Measurements from ENCODE around the gene HSPB8. TPM values are rescaled to one million over a fixed set of nuclear protein-coding genes. Genes with fewer than 3 reads are reported as not detected.

The HSPB8 gene
- total RNA-seq, 1 experiment from 2014 or later, result 22.3 TPM

DNA sequence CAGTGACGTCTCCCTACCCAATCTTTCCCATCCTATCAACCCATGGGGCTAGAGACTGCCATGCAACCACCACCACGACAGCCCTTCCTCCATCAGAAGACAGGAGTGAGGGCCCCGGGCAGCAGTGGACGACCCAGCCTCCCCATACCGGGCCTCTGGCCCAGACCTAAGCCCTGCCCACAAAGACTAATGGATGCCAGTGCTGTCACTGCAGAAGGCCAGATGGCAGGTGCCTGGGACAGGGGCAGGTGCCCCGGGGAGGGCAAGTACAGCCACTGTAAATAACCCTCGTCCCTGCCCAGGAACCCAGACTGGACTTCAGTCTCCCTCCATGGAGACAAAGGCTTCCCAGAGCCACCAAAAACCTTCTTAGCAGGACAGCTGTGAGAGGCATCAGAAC, 20.3 kb upstream of the HSPB8 start:
- no peaks in the 10 kb centered on the region for H3K27me3 ChIP-seq
- H3K4me3 ChIP-seq, result no peak overlapping the region
- DNase-seq, result no peak
- H3K9me3 ChIP-seq, result no peaks in the 10 kb centered on the region
- no peaks in the 10 kb centered on the region for H3K36me3 ChIP-seq

- Histone ChIP-seq H3K27me3 (no peaks in the 10 kb centered on the region), H3K4me3 (no peak overlapping the region), H3K36me3 (no peaks in the 10 kb centered on the region), H3K9me3 (no peaks in the 10 kb centered on the region)
- no peak for DNase-seq
Observed at GRCh38 chr12:119159844-119160243, 18.9 kb upstream of the HSPB8 start.

DNA sequence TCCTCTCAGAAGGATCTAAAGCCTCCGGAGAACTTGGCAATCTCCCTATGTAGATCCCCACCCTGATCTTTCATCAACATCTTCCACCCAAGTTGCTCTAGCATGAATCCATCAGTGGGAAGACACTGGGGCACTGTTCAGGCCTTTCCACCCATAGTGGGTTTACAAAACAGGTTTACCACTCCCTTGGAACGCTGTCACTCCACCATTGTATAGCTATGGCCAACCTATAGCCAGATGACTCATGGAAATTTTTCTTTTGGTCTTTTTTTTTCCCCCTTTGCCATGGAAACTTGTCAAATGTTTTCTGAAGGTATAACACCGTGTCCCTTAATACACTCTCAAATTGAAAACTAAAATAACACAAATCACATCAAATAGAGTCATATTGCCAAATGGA, 10.8 kb upstream of the HSPB8 start:
- H3K36me3 ChIP-seq, result no peaks in the 10 kb centered on the region
- no peak overlapping the region for H3K4me3 ChIP-seq
- DNase-seq, result no peak
- H3K9me3 ChIP-seq, result no peaks in the 10 kb centered on the region
- H3K27me3 ChIP-seq, result no peaks in the 10 kb centered on the region

DNA sequence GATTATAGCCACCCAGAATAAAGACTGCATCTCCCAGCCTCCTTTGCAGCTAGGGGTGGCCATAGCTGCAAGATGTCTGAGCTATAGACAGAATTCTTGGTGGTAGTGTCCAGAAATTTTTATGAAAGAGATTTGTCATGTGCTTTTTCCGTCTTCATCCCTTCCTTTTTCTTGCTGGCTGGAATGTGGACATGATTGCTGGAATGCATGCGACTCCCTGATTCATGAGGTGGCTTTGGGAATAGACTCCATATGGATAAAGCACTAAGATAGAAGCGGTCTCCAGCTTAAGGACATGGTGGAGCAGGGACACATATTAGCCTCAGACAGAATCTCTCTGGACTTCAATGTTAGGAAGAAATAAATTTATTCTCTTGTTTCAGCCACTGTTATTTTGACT, 10.0 kb upstream of the HSPB8 start:
- Histone ChIP-seq H3K9me3 (no peaks in the 10 kb centered on the region), H3K4me3 (no peak overlapping the region), H3K27me3 (no peaks in the 10 kb centered on the region), H3K36me3 (no peaks in the 10 kb centered on the region)
- no peak for DNase-seq

- no peaks in the 10 kb centered on the region for H3K27me3 ChIP-seq
- H3K36me3 ChIP-seq, result no peaks in the 10 kb centered on the region
- no peaks in the 10 kb centered on the region for H3K9me3 ChIP-seq
- DNase-seq, result no peak
- no peak overlapping the region for H3K4me3 ChIP-seq
Observed at GRCh38 chr12:119169150-119169549, 9.6 kb upstream of the HSPB8 start.

DNA sequence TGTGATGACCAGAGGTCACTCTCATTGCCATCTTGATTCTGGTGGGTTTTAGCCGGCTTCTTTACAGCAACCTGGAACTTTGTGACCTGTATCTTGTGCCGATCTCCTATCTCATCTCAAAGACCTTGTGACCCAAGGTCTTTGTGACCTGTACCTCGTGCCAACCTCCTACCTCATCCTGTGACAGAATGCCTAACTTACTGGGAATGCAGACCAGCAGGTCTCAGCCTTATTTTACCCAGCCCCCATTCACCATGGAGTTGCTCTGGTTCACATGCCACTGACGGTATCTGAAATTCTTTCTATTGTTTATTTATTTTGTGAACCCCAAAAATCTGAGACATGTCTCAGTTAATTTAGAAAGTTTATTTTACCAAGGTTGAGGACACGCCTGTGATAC, 7.4 kb upstream of the HSPB8 start:
- no peak for DNase-seq
- Histone ChIP-seq H3K4me3 (no peak overlapping the region), H3K27me3 (no peaks in the 10 kb centered on the region), H3K9me3 (no peaks in the 10 kb centered on the region), H3K36me3 (no peaks in the 10 kb centered on the region)

DNA sequence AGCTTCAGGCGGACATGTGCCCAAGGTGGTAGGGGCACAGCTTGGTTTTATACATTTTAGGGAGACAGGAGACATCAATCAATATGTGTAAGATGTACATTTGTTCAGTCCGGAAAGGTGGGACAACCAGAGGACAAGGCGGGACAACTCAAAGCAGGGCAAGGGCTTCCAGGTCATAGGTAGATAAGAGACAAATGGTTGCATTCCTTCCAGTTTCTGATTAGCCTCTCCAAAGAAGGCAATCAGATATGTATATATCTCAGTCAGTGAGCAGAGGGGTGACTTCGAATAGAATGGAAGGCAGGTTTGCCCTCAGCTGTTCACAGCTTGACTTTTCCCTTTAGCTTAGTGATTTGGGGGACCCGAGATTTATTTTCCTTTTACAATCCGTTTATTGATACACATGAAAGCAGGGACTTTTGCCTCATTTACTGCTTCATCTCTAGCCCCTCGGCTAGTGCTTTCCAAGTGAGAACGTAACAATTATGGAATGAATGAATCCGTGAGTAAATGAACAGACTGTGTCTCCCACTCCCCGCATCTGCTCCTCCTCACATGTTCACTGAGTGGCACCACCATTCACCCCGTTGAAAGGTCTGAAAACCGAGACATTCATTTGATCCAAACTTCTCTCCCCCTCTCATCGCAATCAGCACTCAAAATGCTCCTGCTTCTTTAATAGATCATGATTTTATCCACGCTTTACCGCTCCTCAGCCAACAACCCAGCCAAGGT, 6.9 kb upstream of the HSPB8 start:
- H3K9me3 ChIP-seq, result no peaks in the 10 kb centered on the region
- no peaks in the 10 kb centered on the region for H3K27me3 ChIP-seq
- H3K36me3 ChIP-seq, result no peaks in the 10 kb centered on the region
- DNase-seq, result no peak
- H3K4me3 ChIP-seq, result no peak overlapping the region

GRCh38 chr12:119175081-119175480, 3.6 kb upstream of the HSPB8 start:
- H3K36me3 ChIP-seq, result peaks cover 1% of the 10 kb centered on the region; the same call in 1 of the 2 replicates
- H3K9me3 ChIP-seq, result no peaks in the 10 kb centered on the region
- H3K27me3 ChIP-seq, result no peaks in the 10 kb centered on the region
- no peak overlapping the region for H3K4me3 ChIP-seq
- no peak for DNase-seq

DNA sequence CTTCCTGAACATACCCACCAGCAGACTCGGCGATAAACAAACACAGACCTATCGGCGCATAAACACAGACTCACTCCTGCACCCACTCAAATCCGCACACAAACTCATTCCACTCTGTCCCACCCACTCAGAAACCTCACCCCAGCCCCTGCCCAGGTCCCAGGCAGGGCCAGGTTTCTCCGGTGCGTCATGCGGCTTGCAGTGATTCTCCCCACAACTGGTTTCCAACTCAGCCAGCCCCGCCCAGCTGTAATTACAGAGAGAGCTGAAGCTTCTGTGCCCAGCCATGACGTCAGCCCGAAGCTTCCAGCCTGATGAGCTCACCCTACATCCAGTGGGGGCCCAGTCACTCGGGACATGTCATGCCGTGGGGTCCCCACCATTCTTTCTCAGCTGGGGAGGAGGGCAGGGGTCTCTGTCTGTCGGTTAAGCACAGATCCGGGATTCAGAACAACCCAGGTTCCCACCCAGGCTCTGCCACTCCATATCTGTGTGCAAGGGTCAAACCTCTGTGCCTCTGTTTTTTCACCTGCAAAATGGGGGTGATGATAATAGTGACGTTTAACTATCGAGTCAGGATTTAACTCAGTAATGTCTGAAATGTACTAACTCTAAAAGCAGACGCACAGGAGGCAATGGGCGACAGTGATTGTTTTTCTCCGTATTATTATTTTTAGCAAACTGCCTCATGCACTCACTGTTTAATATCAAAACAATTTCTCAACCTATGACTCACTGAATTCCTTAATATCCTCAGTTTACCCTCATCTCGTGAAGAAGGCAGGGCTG, 2.3 kb upstream of the HSPB8 start:
- peaks cover 14% of the 10 kb centered on the region for H3K36me3 ChIP-seq
- peak overlapping the region; percentile 17; the same call in 1 of the 2 replicates for H3K4me3 ChIP-seq
- H3K9me3 ChIP-seq, result no peaks in the 10 kb centered on the region
- DNase-seq, result peak; percentile 93
- H3K27me3 ChIP-seq, result no peaks in the 10 kb centered on the region

- no peaks in the 10 kb centered on the region for H3K9me3 ChIP-seq
- DNase-seq, result no peak
- peaks cover 19% of the 10 kb centered on the region for H3K36me3 ChIP-seq
- no peak overlapping the region for H3K4me3 ChIP-seq
- H3K27me3 ChIP-seq, result no peaks in the 10 kb centered on the region
Observed at GRCh38 chr12:119177056-119177325, 1.7 kb upstream of the HSPB8 start.

DNA sequence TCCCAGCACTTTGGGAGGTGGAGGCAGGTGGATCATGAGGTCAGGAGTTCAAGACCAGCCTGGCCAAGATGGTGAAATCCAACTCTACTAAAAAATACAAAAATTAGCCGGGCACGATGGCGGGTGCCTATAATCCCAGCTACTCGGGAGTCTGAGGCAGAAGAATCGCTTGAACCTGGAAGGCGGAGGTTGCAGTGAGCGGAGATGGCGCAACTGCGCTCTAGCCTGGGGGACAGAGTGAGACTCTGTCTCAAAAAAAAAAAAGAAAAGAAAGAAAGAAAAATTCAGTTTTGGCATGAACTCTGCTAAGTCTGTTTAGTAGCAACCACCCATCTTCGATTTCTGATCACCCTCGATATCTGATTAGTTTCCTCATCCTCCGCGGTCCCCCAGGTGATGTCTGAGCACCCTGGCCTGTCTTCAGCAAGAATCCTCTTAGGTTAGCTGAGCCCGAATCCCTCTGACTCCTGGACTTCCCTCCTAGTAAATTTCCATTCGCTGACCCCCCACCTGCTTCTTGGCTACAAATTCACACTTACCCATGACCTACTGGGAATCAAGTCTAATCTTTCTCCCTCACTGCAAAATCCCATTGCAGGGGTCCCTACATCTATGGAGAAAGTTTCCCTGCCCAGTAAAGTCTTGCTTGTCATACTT, 879 bp upstream of the HSPB8 start:
- Histone ChIP-seq H3K27me3 (no peaks in the 10 kb centered on the region), H3K36me3 (peaks cover 23% of the 10 kb centered on the region), H3K9me3 (no peaks in the 10 kb centered on the region), H3K4me3 (no peak overlapping the region)
- DNase-seq, result no peak

GRCh38 chr12:119179335-119180021, 747 bp downstream of the HSPB8 start:
- peak; percentile 39 for DNase-seq

GRCh38 chr12:119180380-119181040, 1.8 kb downstream of the HSPB8 start:
- peak overlapping the region; percentile 63 for H3K4me3 ChIP-seq
- DNase-seq, result peak; percentile 76
- peaks cover 32% of the 10 kb centered on the region for H3K36me3 ChIP-seq
- H3K27me3 ChIP-seq, result no peaks in the 10 kb centered on the region
- H3K9me3 ChIP-seq, result no peaks in the 10 kb centered on the region

More at GRCh38 chr12:119179335-119180021, 747 bp downstream of the HSPB8 start:
- Histone ChIP-seq H3K4me3 (peak overlapping the region; percentile 63), H3K36me3 (peaks cover 32% of the 10 kb centered on the region), H3K27me3 (no peaks in the 10 kb centered on the region), H3K9me3 (no peaks in the 10 kb centered on the region)

- no peaks in the 10 kb centered on the region for H3K9me3 ChIP-seq
- H3K27me3 ChIP-seq, result no peaks in the 10 kb centered on the region
- DNase-seq, result no peak
- peak overlapping the region; percentile 63 for H3K4me3 ChIP-seq
- H3K36me3 ChIP-seq, result peaks cover 33% of the 10 kb centered on the region
Observed at GRCh38 chr12:119181202-119181601, 2.5 kb downstream of the HSPB8 start.

- Histone ChIP-seq H3K36me3 (peaks cover 35% of the 10 kb centered on the region), H3K9me3 (no peaks in the 10 kb centered on the region), H3K27me3 (no peaks in the 10 kb centered on the region), H3K4me3 (peak overlapping the region; percentile 63; the same call in 1 of the 2 replicates)
- no peak for DNase-seq
Observed at GRCh38 chr12:119181944-119182343, 3.2 kb downstream of the HSPB8 start.

DNA sequence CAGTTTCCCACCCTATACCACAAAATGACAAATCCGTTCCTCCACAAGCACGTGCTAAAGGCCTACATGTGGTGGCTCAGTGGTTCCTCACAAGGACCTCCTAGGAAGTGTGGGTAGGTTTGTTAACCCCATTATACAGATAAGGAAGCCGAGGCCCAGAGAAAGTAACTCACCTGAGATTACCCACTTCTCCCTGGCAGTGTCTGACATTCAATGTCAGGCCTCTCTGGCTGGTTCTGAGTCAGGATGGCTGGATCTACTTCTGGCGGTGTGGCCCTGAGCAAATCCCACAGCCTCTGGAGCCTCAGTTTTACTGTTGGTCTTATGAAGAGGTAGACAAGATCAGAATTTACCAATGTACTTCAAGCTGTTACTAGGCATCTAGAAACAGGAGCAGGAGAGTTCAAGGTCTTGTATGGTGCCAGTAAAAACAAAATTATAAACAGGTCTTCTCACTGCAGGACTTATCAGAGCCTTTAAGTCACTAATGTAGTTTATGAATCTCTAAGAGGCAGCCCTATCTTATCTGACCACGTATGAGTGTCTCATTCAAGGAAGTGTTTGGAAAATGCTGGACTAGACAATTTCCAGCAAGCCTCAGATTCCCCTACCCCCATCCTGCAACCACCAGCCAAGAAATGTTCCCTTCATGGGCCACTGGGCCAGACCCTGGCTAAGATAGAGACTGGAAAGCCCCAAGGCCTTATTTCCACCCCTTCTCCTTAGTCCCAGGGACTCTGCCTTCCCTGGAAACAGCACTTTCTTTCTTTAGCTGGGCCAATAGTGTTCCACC, 4.2 kb downstream of the HSPB8 start:
- no peaks in the 10 kb centered on the region for H3K9me3 ChIP-seq
- no peak overlapping the region for H3K4me3 ChIP-seq
- no peak for DNase-seq
- no peaks in the 10 kb centered on the region for H3K27me3 ChIP-seq
- peaks cover 35% of the 10 kb centered on the region for H3K36me3 ChIP-seq

All from MG63 (cell line).